ENCODE results near the gene SLC11A2.
"Not testable (repeated sequence)": the region's sequence is repeated elsewhere in the genome, so short reads cannot be mapped to it uniquely, and the experiment has no call there.

SLC11A2 gene

DNA sequence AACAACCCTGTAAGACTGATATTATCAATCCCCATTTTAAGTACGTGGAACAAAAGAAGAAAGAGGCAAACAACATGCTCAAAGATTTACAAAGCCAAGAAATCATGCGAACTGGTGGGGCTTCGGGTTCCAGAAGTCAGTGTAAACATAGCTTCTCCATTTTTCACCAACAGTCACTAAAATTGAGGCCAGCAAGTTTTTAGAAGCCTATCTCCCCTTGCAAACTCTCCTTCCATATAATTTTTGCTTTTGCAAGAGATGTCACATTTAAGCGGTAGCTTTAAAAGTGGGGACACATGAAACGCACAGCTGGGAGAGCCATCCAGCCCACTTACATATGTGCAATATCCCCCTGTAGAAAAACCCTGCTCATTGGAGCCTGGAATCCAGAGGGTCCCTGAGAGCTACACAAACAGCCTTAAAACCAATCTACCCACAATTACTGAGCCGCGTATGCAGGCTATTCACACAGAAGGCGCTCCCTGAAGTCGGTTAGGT lies 797 bp downstream of the SLC11A2 start:
- no peak for DNase-seq

DNA sequence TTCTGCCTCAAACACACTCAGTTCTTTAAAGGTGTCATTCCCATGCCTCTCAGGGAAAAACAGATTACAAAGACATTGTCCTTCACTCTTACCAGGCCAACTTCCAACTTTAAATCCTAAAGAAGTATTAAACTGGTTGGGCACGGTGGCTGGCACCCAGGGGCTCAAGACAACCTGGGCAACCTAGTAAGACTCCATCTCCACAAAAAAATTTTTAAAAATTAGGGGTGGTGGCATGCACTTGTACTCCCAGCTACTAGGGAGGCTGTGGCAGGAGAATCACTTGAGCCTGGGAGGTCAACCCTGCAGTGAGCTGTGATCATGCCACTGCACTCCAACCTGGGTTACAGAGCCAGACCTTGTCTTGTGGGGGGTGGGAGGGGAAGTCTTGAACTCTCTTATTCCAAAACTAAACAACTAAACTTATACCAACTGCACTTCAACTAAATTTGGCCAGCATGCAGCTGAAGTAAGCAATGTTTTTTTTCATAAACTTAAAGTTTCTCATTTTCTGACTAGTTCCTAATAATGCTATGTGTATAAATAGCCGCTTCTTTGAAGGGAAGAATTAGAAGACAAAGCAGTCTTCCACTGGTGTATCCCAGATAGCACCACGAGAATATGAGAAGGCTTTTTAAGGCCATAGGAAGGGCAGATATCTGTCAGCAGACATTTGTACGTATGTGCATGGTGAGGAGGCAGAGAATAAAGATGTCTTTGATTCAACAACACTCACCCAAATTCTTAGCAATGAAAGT lies 2.4 kb downstream of the SLC11A2 start:
- DNase-seq: no peak

DNA sequence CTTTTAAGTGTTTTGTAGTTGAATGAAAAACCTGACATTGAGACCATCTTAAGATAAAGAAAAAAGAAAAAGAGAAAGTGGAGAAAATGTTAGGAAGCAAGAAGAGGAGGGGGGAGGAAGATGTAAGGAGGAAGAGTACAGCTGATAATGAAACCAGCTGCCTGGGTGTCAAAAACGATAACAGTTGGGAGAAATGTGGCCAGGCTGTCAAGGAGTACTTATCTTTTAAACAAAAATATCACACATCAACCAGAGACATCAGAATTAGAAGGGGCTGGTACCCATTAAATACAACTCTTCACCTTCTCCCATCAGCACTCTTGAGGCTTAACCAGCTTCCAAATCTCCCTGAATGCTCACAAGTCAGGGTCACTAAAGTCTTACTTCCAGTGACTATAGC lies 4.5 kb downstream of the SLC11A2 start:
- DNase-seq: no peak

- DNase-seq: no peak
Observed at GRCh38 chr12:51020448-51021182, 5.6 kb downstream of the SLC11A2 start.

GRCh38 chr12:51019927-51020326 lies 6.3 kb downstream of the SLC11A2 start:
- DNase-seq: no peak

DNA sequence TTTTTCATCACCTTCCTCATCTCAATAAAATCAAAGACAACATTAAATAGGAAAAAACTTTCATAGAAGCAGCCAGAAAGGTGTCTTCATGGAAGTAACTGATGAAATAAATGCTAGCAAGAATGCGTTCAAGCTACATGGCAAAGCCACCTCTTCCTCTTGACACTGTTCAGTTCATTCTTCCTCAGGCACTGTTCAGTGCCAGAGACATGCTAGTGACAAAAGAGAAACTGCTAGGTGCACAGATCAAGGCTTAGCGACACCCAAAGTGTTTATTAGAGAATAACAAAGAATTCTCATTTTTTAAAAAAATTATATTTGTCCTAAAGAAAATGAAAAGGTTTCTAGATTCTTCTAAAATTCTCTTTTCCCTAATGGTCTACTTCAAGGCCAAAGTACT lies 7.2 kb downstream of the SLC11A2 start:
- no peak for DNase-seq

- DNase-seq: no peak
Observed at GRCh38 chr12:51017452-51017851, 8.7 kb downstream of the SLC11A2 start.

- DNase-seq: not testable (repeated sequence)
Observed at GRCh38 chr12:51014467-51014866, 11.7 kb downstream of the SLC11A2 start.

- no peak for DNase-seq
Observed at GRCh38 chr12:51013441-51013840, 12.7 kb downstream of the SLC11A2 start.

DNA sequence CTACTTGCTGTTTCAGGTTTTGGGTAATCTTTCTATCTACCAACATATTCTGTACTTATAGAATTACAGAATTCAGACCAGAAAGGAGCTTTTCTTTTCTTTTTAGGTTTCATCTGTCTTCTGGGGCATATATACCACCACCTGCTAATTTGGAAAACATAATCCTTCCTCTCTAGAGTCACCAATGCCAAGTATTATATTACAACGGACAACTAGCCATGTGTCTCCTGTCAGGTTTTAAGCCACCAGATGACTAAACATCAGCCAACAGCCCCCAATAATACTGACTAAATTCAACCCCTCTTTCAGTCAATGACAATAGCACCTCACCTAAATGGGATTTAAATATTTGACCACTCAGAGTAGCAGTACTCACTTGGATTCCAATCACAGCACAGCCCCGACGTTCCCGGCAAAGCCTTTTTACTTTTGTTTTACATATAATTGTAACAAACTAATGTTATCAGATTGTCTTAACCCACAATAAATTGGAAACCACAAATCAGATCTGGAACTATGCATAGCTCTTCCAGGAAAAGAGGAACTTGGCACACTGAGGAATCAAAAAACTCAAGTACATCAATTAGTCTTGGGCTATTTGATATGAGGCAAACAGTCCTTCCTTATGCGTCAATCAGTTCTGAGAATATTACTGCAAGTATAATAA lies 13.5 kb downstream of the SLC11A2 start:
- no peak for DNase-seq

DNA sequence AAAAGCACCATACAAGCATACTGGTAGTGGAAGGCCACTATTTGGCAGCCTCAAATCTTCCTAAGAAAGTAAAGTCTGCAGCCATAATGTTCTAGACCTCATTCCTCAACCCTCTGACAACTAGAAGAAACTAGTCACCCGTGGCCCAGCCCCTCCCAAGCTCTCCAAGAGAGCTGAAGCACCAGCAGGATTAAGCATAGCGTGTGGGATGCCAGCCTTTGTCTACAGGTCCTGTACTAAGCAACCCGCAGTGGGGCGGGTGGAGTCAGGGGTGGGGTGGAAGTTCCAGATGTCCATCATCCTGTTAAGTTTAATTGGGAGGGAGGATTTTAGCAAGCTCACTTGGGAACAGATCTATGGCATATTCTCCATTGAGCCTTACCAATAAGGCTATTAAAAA lies 14.2 kb downstream of the SLC11A2 start:
- DNase-seq: no peak

DNA sequence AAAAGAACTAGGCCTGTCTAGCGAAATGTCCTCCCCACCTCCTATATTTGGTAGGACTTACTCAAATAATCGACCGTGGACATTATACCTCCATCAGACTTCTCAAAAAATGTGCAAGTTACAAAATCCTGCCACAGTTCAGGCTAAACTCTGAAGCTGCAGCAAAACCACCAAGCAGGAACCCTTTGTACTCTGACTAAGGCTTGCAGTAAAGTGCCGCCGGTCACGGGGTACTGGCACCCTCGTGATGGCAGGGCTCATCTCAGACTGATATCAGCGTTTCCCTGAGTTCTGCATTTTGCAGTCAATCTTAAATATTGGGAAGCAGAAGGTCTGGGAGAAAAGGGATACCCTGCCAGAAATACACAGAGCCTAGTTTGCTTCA lies 17.1 kb downstream of the SLC11A2 start:
- no peak for DNase-seq

- no peak for DNase-seq
Observed at GRCh38 chr12:51008329-51009055, 17.7 kb downstream of the SLC11A2 start.

DNA sequence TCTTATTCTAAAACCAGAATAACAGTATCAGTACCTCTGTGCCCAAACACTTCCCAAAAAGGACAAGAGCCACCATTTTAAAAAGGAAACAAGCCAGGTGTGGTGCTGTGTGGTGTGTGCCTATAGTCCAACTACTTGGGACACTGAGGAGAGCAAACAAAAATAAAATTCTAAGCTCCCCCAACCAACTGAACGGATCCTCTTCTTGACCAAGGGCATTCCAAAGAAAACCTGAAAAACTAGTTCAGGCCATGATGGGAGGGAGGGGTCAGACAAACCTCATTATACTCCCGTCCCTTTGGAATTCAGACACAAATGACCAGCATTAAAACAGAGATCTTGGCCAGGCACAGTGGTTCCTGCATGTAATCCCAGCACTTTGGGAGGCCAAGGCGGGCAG lies 20.5 kb downstream of the SLC11A2 start:
- no peak for DNase-seq

DNA sequence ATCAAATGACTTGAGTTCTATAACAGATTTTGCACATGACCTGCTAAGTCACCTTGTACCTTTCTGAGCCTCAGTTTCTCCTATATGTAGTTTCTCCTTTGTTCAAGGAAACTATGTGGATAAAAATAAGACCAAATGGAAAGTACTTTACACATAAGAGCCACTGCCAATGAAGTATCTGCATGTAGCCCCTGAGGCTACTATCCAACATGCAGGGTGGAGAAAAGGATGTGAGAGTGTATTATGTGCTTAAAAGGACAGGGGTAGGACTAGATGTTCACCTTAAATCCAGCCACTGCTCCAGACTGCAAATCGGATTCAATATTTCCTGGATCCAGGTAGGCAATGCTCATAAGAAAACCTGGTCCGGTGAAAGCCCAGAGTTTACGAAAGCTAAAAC lies 21.2 kb downstream of the SLC11A2 start:
- DNase-seq: no peak

DNA sequence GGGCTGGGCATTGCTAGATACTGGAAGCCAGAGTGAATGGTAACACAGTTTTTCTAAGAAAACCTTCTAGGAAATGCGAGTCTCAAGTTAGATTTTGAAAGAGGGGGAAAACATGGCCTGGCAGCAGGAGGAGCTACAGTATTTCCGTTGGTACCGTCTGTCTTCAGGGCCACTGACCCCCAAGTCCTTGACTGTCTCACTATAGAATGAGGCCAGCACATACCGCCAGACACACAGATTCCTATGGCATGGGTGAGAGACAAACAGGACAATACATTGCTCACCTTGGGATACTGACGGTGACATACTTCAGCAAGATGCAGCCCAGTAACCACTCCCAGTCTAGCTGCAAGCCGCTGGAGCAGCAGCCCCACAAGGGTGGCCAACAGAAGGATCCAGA lies 21.7 kb downstream of the SLC11A2 start:
- no peak for DNase-seq

- no peak for DNase-seq
Observed at GRCh38 chr12:51001799-51002198, 24.4 kb downstream of the SLC11A2 start.

GRCh38 chr12:51000245-51000644 lies 25.9 kb downstream of the SLC11A2 start:
- no peak for DNase-seq

GRCh38 chr12:50999093-50999492 lies 27.1 kb downstream of the SLC11A2 start:
- no peak for DNase-seq

- no peak for DNase-seq
Observed at GRCh38 chr12:50992819-50993218, 33.4 kb downstream of the SLC11A2 start.

DNA sequence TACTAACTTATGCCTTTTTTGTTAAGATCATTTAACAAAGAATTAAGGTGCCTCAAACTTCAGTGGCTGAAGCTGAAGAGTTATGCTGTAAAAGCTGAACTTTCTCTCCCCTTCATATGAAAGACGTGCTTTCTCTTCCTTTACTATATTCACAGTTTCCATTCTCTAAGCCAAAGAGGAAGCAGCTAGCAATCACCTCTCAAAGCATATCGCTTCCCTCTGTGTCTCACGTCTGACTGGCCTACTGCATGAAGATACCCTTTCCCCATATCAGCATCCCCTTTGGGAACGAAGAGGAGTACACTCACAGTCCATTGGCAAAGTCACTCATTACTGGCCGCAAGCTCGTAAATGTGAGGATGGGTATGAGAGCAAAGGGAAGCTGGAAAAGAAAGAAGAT lies 34.9 kb downstream of the SLC11A2 start:
- DNase-seq: no peak

- DNase-seq: no peak
Observed at GRCh38 chr12:50990791-50991190, 35.4 kb downstream of the SLC11A2 start.

- no peak for DNase-seq
Observed at GRCh38 chr12:50990147-50990727, 35.9 kb downstream of the SLC11A2 start.

Data from COR-L47 (cell line).